ENCODE results near the gene SIRT5.

SIRT5 gene

DNA sequence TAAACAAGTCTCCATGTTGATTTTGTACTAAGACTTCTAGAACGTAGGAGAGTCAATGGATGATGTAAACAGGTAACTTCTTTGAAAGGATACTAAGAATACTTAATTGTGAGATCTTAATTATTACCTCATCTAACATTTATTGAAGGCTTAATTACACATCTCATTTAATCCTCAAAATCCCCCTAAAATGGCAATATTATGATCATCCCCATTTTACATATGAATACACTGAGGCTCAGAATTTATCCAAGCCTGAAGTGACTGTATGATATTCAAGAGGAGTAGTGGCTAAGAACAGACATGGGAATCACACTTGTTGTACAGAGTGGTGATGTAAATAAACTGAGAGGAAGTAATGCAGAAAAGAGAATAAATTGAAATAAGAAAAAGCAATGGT is 63.6 kb downstream of the SIRT5 start:
- TF ChIP-seq POLR2AphosphoS5 (IDR thresholded peaks at IDR 0.05; ENCODE audit: borderline replicate concordance, low read depth, low read length): no peak
- no peak for TF ChIP-seq FOXP2 (optimal IDR thresholded peaks at IDR 0.05; ENCODE audit: control extremely low read depth, extremely low read length, insufficient read depth)
- TF ChIP-seq EZH2 (IDR thresholded peaks at IDR 0.05): no peak
- Histone ChIP-seq H3K27ac (no peak overlapping the region), H3K9ac (ENCODE audit: insufficient read length) (no peak overlapping the region), H3K4me3 (no peak overlapping the region), H3K36me3 (ENCODE audit: insufficient read depth, low read length) (peaks cover 70% of the 10 kb centered on the region), H3K9me3 (ENCODE audit: low read depth, low read length) (no peaks in the 10 kb centered on the region)
- DNase-seq (ENCODE audit: low read depth, low spot score): no peak

DNA sequence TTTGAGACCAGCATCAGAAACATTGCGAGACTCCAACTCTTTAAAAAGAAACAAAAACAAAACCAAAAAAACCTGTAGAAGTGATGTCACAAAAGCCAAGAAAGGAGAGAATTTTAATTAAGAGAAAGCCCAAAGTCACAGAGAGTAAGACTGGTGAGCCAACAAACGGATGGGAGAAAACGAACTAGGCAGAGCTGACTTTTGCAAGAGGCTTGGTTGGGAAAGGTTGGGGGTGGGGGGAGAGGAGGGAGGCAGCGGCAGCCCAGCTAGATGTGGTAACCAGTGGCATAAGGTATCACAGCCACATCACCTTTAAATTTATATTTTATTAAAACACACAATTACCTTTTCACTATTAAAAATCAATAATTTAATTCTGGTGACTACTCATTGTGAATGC is 64.2 kb downstream of the SIRT5 start:
- H3K4me3 ChIP-seq: no peak overlapping the region
- H3K36me3 ChIP-seq (ENCODE audit: insufficient read depth, low read length): peaks cover 73% of the 10 kb centered on the region
- no peak for DNase-seq (ENCODE audit: low read depth, low spot score)

DNA sequence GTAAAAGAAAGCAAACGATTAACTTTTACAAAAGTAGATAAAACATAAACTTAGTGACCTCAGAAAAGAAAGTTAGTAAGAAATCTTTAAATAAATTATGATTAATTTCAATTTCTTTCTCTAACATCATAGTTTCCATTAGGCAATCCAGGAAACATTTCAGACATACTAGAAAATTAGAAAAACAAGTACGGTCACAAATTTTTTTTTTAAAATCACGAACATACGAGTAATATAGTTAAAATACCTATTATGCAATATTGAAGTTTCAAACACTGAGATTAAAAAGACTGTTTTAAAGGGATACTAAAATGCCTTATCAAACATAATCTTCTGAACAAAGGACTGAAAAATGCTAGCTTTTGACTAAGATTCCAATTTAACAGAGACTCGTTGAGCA is 66.9 kb downstream of the SIRT5 start:
- H3K9me3 ChIP-seq (ENCODE audit: low read depth, low read length): no peaks in the 10 kb centered on the region
- no peak for DNase-seq (ENCODE audit: low read depth, low spot score)
- no peak overlapping the region for H3K27ac ChIP-seq
- H3K4me3 ChIP-seq: no peak overlapping the region
- H3K36me3 ChIP-seq (ENCODE audit: insufficient read depth, low read length): peaks cover 74% of the 10 kb centered on the region
- TF ChIP-seq EZH2 (IDR thresholded peaks at IDR 0.05) (no peak), FOXP2 (optimal IDR thresholded peaks at IDR 0.05; ENCODE audit: control extremely low read depth, extremely low read length, insufficient read depth) (no peak), POLR2AphosphoS5 (IDR thresholded peaks at IDR 0.05; ENCODE audit: borderline replicate concordance, low read depth, low read length) (no peak)
- no peak overlapping the region for H3K9ac ChIP-seq (ENCODE audit: insufficient read length)

More for the DNA sequence above, 64.2 kb downstream of the SIRT5 start:
- Histone ChIP-seq H3K27ac (no peak overlapping the region), H3K9me3 (ENCODE audit: low read depth, low read length) (no peaks in the 10 kb centered on the region), H3K9ac (ENCODE audit: insufficient read length) (no peak overlapping the region)
- no peak for TF ChIP-seq EZH2 (IDR thresholded peaks at IDR 0.05)

DNA sequence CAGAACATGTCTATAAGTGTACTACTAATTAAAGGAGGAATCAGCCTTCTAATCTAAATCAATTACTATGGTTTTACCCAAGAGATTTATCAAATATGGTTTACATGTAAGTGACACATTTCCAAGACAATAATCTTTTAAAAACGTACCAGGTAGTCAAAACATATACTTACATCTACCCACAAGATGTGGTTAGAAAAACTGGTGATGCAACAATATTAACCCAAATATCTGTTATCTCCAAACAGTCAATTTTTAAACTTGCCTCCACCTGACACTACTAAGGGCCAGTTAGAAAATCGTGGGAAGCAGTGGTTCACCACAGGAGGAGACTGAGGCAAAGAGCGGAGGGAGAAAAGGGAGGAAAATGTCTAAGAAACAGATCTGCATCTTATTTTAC is 68.7 kb downstream of the SIRT5 start:
- no peak overlapping the region for H3K4me3 ChIP-seq
- no peak for TF ChIP-seq POLR2AphosphoS5 (IDR thresholded peaks at IDR 0.05; ENCODE audit: borderline replicate concordance, low read depth, low read length)
- TF ChIP-seq EZH2 (IDR thresholded peaks at IDR 0.05): no peak
- TF ChIP-seq FOXP2 (optimal IDR thresholded peaks at IDR 0.05; ENCODE audit: control extremely low read depth, extremely low read length, insufficient read depth): no peak
- no peaks in the 10 kb centered on the region for H3K9me3 ChIP-seq (ENCODE audit: low read depth, low read length)
- DNase-seq (ENCODE audit: low read depth, low spot score): no peak
- H3K36me3 ChIP-seq (ENCODE audit: insufficient read depth, low read length): peaks cover 61% of the 10 kb centered on the region
- H3K27ac ChIP-seq: no peak overlapping the region
- no peak overlapping the region for H3K9ac ChIP-seq (ENCODE audit: insufficient read length)

DNA sequence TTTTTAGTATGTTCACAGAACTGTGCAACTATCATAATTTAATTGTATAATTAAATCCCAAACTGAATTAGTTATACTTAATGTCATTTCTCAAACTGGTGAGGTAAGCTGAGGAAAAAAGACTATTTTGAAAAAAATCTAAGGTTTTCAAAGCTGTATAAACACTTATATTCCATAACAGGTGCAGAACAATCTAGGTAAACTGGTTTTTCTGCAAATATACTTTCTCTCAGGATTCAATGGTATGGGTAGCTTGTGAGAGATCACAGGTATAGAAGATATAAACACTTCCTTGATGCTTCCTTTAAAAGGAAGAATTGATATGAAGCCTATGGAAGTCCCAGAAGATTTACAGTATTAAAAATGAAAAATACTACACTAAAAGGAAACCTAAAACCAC is 74.4 kb downstream of the SIRT5 start:
- peaks cover 34% of the 10 kb centered on the region for H3K36me3 ChIP-seq (ENCODE audit: insufficient read depth, low read length)
- H3K4me3 ChIP-seq: no peak overlapping the region
- H3K27ac ChIP-seq: no peak overlapping the region
- no peaks in the 10 kb centered on the region for H3K9me3 ChIP-seq (ENCODE audit: low read depth, low read length)
- no peak overlapping the region for H3K9ac ChIP-seq (ENCODE audit: insufficient read length)
- DNase-seq (ENCODE audit: low read depth, low spot score): no peak
- TF ChIP-seq POLR2AphosphoS5 (IDR thresholded peaks at IDR 0.05; ENCODE audit: borderline replicate concordance, low read depth, low read length): no peak
- no peak for TF ChIP-seq FOXP2 (optimal IDR thresholded peaks at IDR 0.05; ENCODE audit: control extremely low read depth, extremely low read length, insufficient read depth)
- no peak for TF ChIP-seq EZH2 (IDR thresholded peaks at IDR 0.05)

DNA sequence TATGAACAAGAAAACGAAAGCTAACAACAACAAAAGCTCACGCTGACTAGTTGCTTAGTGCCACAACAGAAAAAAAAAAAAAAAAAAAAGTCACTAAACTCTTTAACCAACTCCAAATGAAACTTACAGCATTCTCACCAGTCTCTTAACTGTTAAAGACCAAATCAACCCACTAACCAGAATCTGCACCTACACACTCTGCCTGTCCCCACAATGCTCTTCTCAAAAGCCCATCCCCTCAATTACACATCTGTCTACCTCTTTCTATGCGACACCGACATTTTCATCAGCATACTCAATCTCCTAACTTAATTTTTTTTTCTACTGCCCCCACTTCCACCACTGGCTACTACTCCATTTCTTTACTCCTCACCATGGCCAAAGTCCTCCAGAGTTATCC is 75.0 kb downstream of the SIRT5 start:
- no peak for DNase-seq (ENCODE audit: low read depth, low spot score)
- Histone ChIP-seq H3K9me3 (ENCODE audit: low read depth, low read length) (no peaks in the 10 kb centered on the region), H3K36me3 (ENCODE audit: insufficient read depth, low read length) (peaks cover 29% of the 10 kb centered on the region), H3K9ac (ENCODE audit: insufficient read length) (no peak overlapping the region), H3K27ac (no peak overlapping the region), H3K4me3 (no peak overlapping the region)
- TF ChIP-seq FOXP2 (optimal IDR thresholded peaks at IDR 0.05; ENCODE audit: control extremely low read depth, extremely low read length, insufficient read depth): no peak
- no peak for TF ChIP-seq POLR2AphosphoS5 (IDR thresholded peaks at IDR 0.05; ENCODE audit: borderline replicate concordance, low read depth, low read length)
- no peak for TF ChIP-seq EZH2 (IDR thresholded peaks at IDR 0.05)

DNA sequence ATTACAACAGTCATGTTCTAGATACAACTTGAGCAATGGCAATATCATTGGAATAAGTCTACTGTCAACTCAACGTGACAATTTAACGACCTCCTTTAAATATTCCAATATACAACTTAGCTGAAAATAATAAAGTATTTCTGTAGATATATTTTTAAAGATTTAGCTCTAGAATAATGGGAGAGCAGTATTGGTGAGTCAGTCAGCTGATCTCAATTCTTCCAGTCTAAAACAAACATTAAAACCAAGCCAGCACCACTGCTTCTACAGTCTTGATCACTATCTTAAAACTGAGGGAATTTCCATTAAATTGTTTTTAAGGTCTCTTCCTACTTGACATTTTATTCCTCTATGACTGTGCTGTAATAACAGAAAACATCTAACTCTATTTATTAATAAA is 78.9 kb downstream of the SIRT5 start:
- no peak overlapping the region for H3K4me3 ChIP-seq
- no peaks in the 10 kb centered on the region for H3K9me3 ChIP-seq (ENCODE audit: low read depth, low read length)
- TF ChIP-seq FOXP2 (optimal IDR thresholded peaks at IDR 0.05; ENCODE audit: control extremely low read depth, extremely low read length, insufficient read depth): no peak
- TF ChIP-seq POLR2AphosphoS5 (IDR thresholded peaks at IDR 0.05; ENCODE audit: borderline replicate concordance, low read depth, low read length): no peak
- no peak for TF ChIP-seq EZH2 (IDR thresholded peaks at IDR 0.05)
- no peak overlapping the region for H3K9ac ChIP-seq (ENCODE audit: insufficient read length)
- DNase-seq (ENCODE audit: low read depth, low spot score): no peak
- peaks cover 32% of the 10 kb centered on the region for H3K36me3 ChIP-seq (ENCODE audit: insufficient read depth, low read length)
- no peak overlapping the region for H3K27ac ChIP-seq

DNA sequence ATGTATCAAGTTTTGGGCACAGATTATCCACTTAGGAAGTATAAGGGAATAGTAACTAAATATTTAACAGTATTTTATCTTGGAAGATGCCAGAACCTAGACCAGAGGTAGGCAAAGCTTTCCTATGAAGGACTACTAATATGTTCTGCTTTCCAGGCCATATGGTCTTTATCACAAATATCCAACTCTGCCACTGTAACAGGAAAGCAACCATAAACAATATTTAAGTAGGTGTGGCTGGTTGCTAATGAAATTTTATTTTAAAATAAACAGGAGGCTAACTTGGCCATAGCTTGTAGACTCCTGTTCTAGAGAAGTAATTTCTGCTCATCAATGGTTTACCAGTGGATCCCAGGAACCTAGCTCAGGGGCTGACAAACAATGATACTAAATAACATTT is 80.1 kb downstream of the SIRT5 start:
- H3K4me3 ChIP-seq: no peak overlapping the region
- H3K9me3 ChIP-seq (ENCODE audit: low read depth, low read length): no peaks in the 10 kb centered on the region
- H3K9ac ChIP-seq (ENCODE audit: insufficient read length): no peak overlapping the region
- DNase-seq (ENCODE audit: low read depth, low spot score): no peak
- no peak overlapping the region for H3K27ac ChIP-seq
- TF ChIP-seq EZH2 (IDR thresholded peaks at IDR 0.05) (no peak), POLR2AphosphoS5 (IDR thresholded peaks at IDR 0.05; ENCODE audit: borderline replicate concordance, low read depth, low read length) (no peak), FOXP2 (optimal IDR thresholded peaks at IDR 0.05; ENCODE audit: control extremely low read depth, extremely low read length, insufficient read depth) (no peak)
- peaks cover 30% of the 10 kb centered on the region for H3K36me3 ChIP-seq (ENCODE audit: insufficient read depth, low read length)

DNA sequence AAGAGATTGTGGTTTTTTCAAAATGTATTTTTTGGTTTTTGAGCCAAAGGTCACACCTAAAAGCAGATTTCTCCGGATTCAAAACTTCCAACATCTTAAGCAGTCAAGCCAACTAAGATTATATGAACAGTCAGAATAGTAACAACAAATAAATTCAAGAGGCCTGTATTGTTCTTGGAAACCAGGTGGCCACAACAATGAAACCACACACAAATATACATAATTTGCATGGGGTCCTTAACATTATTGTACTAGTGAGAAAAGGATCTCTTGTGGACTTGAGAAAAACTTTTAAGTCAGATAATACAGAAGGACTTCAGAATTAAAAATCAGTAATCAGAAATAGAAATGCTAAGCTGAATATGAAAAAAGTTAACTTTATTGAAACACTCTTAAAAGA is 81.3 kb downstream of the SIRT5 start:
- Histone ChIP-seq H3K36me3 (ENCODE audit: insufficient read depth, low read length) (peaks cover 28% of the 10 kb centered on the region), H3K4me3 (no peak overlapping the region), H3K27ac (no peak overlapping the region), H3K9ac (ENCODE audit: insufficient read length) (no peak overlapping the region), H3K9me3 (ENCODE audit: low read depth, low read length) (no peaks in the 10 kb centered on the region)
- TF ChIP-seq EZH2 (IDR thresholded peaks at IDR 0.05) (no peak), FOXP2 (optimal IDR thresholded peaks at IDR 0.05; ENCODE audit: control extremely low read depth, extremely low read length, insufficient read depth) (no peak), POLR2AphosphoS5 (IDR thresholded peaks at IDR 0.05; ENCODE audit: borderline replicate concordance, low read depth, low read length) (no peak)
- no peak for DNase-seq (ENCODE audit: low read depth, low spot score)

Data from SK-N-MC (cell line).